HCT116 (cell line): ENCODE results near the gene GBF1. TPM values are rescaled to one million over a fixed set of nuclear protein-coding genes. Genes with fewer than 3 reads are reported as not detected.

Source experiments
- ATAC-seq: fragments of 200-7000 bp; cut with Tn5 transposase; 2 replicates; pipeline ENCODE4 v1.9.1; 2020; ENCODE audit warnings: mild to moderate bottlenecking, moderate library complexity
- BruUV-seq: library from RNA; stranded (reverse); fragments of 400-500 nt; replicated peaks from 2 replicates; lab custom pipeline; 2021; lab: Mats Ljungman, UMichigan
- CTCF ChIA-PET: fragments of 300-600 bp; sonication (Branson Sonifier 250); formaldehyde crosslinking; loops from one replicate; lab custom pipeline; 2021; ENCODE audit warnings: antibody characterized with exemption; lab: Charles Lee
- POLR2A ChIA-PET: fragments of 300-600, 350-600 bp; sonication (Branson Sonifier 250); formaldehyde crosslinking; loops from one replicate; lab custom pipeline; 2021; ENCODE audit warnings: antibody characterized with exemption; lab: Charles Lee
- RAD21 ChIA-PET, 2 experiments: fragments of 300-600 bp; sonication (Branson Sonifier 250); formaldehyde crosslinking; loops; one replicate each; lab custom pipeline; 2023; ENCODE audit warnings: low total read pairs in 2 of 2; ENCODE audit not compliant: uncharacterized antibody in 2 of 2, unreplicated experiment in 2 of 2, low non-redundant PET in 1 of 2; lab: Charles Lee
- DNase-seq: peaks from one replicate; pipeline ENCODE4 v3.0.0-alpha.2; 2010; ENCODE audit warnings: low read depth, low spot score
- H2AFZ ChIP-seq: fragments of 200-600 bp; shearing (Covaris generic), sonication (generic); 2 replicates; pipeline ENCODE4 v1.6.1; 2017; ENCODE audit warnings: low read depth, mixed run types, mixed read lengths, antibody characterized with exemption, low read length; ENCODE audit not compliant: poor library complexity, severe bottlenecking
- H3K27ac ChIP-seq: 2 replicates; pipeline ENCODE4 v1.5.1; 2012; ENCODE audit warnings: low read depth, low read length
- H3K27me3 ChIP-seq: fragments of 200-600 bp; sonication (generic); 2 replicates; pipeline ENCODE4 v1.6.1; 2016; ENCODE audit warnings: mixed run types, low read length, mixed read lengths; ENCODE audit not compliant: insufficient read depth
- H3K36me3 ChIP-seq, 2 experiments: fragments of 200-500 bp in 1 of 2; fragments of 200-600 bp in 1 of 2; sonication (Bioruptor generic) in 1 of 2; sonication (generic) in 1 of 2; 2 replicates each; pipeline versions ENCODE4 v1.5.1 to v1.6.1; 2014 to 2016; ENCODE audit warnings: low read length in 2 of 2, inconsistent platforms in 1 of 2, mixed read lengths in 1 of 2, mixed run types in 1 of 2; ENCODE audit not compliant: insufficient read depth in 2 of 2, control insufficient read depth in 1 of 2
- H3K4me1 ChIP-seq, 2 experiments: fragments of 200-600 bp in 1 of 2; sonication (generic) in 1 of 2; 2 replicates each; pipeline versions ENCODE4 v1.5.1 to v1.6.1; 2012 to 2017; ENCODE audit warnings: low read length in 2 of 2, inconsistent platforms in 1 of 2, mild to moderate bottlenecking in 1 of 2, mixed read lengths in 1 of 2, mixed run types in 1 of 2, moderate library complexity in 1 of 2; ENCODE audit not compliant: insufficient read depth in 2 of 2, control insufficient read depth in 1 of 2
- H3K4me2 ChIP-seq: fragments of 200-600 bp; sonication (generic); 2 replicates; pipeline ENCODE4 v1.6.1; 2017; ENCODE audit warnings: mixed run types, low read length, mixed read lengths
- H3K4me3 ChIP-seq, 2 experiments: fragments of 200-600 bp in 1 of 2; sonication (generic) in 1 of 2; replicated peaks in 1 of 2; 2 replicates each; pipeline ENCODE4 v1.5.1; 2011 to 2016; ENCODE audit warnings: low read length in 2 of 2, control low read depth in 1 of 2, low read depth in 1 of 2, mild to moderate bottlenecking in 1 of 2, mixed read lengths in 1 of 2, mixed run types in 1 of 2
- H3K79me2 ChIP-seq: fragments of 200-600 bp; sonication (generic); 2 replicates; pipeline ENCODE4 v1.6.1; 2017; ENCODE audit warnings: mild to moderate bottlenecking, mixed run types, low read length, moderate library complexity, mixed read lengths; ENCODE audit not compliant: insufficient read depth
- H3K9ac ChIP-seq: fragments of 200-600 bp; sonication (generic); 2 replicates; pipeline ENCODE4 v1.6.1; 2016; ENCODE audit warnings: low read length, mixed read lengths
- H3K9me2 ChIP-seq: fragments of 200-600 bp; sonication (generic), shearing (Covaris generic); 2 replicates; pipeline ENCODE4 v1.6.1; 2017; ENCODE audit warnings: mixed run types, mild to moderate bottlenecking, moderate library complexity; ENCODE audit not compliant: insufficient read depth
- H3K9me3 ChIP-seq, 2 experiments: fragments of 200-500 bp in 1 of 2; fragments of 200-600 bp in 1 of 2; sonication (Bioruptor generic) in 1 of 2; sonication (generic) in 1 of 2; 2 replicates each; pipeline ENCODE4 v1.6.1; 2014 to 2017; ENCODE audit warnings: low read length in 2 of 2, mixed read lengths in 2 of 2, inconsistent platforms in 1 of 2, low read depth in 1 of 2, mild to moderate bottlenecking in 1 of 2, mixed run types in 1 of 2, moderate library complexity in 1 of 2; ENCODE audit not compliant: control insufficient read depth in 1 of 2, insufficient read depth in 1 of 2
- H4K20me1 ChIP-seq: fragments of 200-600 bp; sonication (generic), shearing (Covaris generic); 2 replicates; pipeline ENCODE4 v1.6.1; 2017; ENCODE audit warnings: mixed run types, mild to moderate bottlenecking, moderate library complexity; ENCODE audit not compliant: insufficient read depth
- CBX3 ChIP-seq: IDR thresholded peaks from 2 replicates; pipeline ENCODE4 v1.6.1; 2012; ENCODE audit warnings: low read depth
- CEBPB ChIP-seq: IDR thresholded peaks from 2 replicates; pipeline ENCODE4 v1.6.1; 2012; ENCODE audit warnings: low read depth
- CTCF ChIP-seq, 3 experiments: fragments of 200-600 bp in 1 of 3; sonication (generic) in 1 of 3; IDR thresholded peaks in 2 of 3; conservative IDR thresholded peaks in 1 of 3; 2 replicates each; pipeline ENCODE4 v1.5.1; 2012 to 2017; ENCODE audit warnings: low read depth in 2 of 3, low read length in 2 of 3, antibody characterized with exemption in 1 of 3, borderline replicate concordance in 1 of 3, control low read depth in 1 of 3, mild to moderate bottlenecking in 1 of 3, mixed read lengths in 1 of 3, mixed run types in 1 of 3, moderate library complexity in 1 of 3; ENCODE audit not compliant: insufficient read depth in 1 of 3
- EGR1 ChIP-seq: IDR thresholded peaks from 2 replicates; pipeline ENCODE4 v1.6.1; 2012; ENCODE audit warnings: low read depth
- ELF1 ChIP-seq: IDR thresholded peaks from 2 replicates; pipeline ENCODE4 v1.6.1; 2012; ENCODE audit warnings: low read depth, borderline replicate concordance
- FOSL1 ChIP-seq: IDR thresholded peaks from 2 replicates; pipeline ENCODE4 v1.6.1; 2012; ENCODE audit warnings: low read depth
- JUND ChIP-seq: IDR thresholded peaks from 2 replicates; pipeline ENCODE4 v1.6.1; 2012
- MAX ChIP-seq: IDR thresholded peaks from 2 replicates; pipeline ENCODE4 v1.6.1; 2012
- POLR2AphosphoS5 ChIP-seq: IDR thresholded peaks from 2 replicates; pipeline ENCODE4 v1.6.1; 2011; ENCODE audit warnings: mild to moderate bottlenecking, low read depth, low read length, moderate library complexity
- RAD21 ChIP-seq: IDR thresholded peaks from 2 replicates; pipeline ENCODE4 v1.6.1; 2012; ENCODE audit warnings: low read depth, mild to moderate bottlenecking
- SIN3A ChIP-seq: IDR thresholded peaks from 2 replicates; pipeline ENCODE4 v1.6.1; 2012; ENCODE audit warnings: low read depth
- SP1 ChIP-seq: IDR thresholded peaks from 2 replicates; pipeline ENCODE4 v1.6.1; 2012; ENCODE audit warnings: low read depth
- SRF ChIP-seq: IDR thresholded peaks from 2 replicates; pipeline ENCODE4 v1.6.1; 2012; ENCODE audit warnings: low read depth
- TCF7L2 ChIP-seq: IDR thresholded peaks from 2 replicates; pipeline ENCODE4 v1.7.0; 2011; ENCODE audit warnings: borderline replicate concordance, inconsistent platforms; ENCODE audit not compliant: insufficient read depth, insufficient read length; ENCODE audit errors: extremely low read depth
- YY1 ChIP-seq: IDR thresholded peaks from 2 replicates; pipeline ENCODE4 v1.6.1; 2011; ENCODE audit warnings: low read length, low read depth, moderate library complexity, mild to moderate bottlenecking; ENCODE audit not compliant: insufficient replicate concordance; ENCODE audit errors: extremely low read depth
- ZFX ChIP-seq: fragments of 450-650 bp; IDR thresholded peaks from 2 replicates; pipeline ENCODE4 v1.6.1; 2017
- intact Hi-C: fragments of 100-400 bp; cut with micrococcal nuclease; formaldehyde crosslinking; loops from 2 replicates; pipeline ENCODE4 v1.10.0; 2022
- total RNA-seq: library from RNA; stranded (reverse); gene quantifications from one replicate; pipeline ENCODE4 v1.2.1, GENCODE V29; 2021; ENCODE audit not compliant: unreplicated experiment
- TF ChIP-seq, protein P1 (sequence below): IDR thresholded peaks from 2 replicates; pipeline ENCODE4 v1.6.1; 2011; ENCODE audit warnings: mild to moderate bottlenecking, low read length, moderate library complexity; ENCODE audit not compliant: insufficient replicate concordance; ENCODE audit errors: extremely low read depth

GBF1 gene
- total RNA-seq, 1 experiment from 2014 or later: 58.9 TPM

- RAD21 ChIA-PET: no interaction called here
- BruUV-seq: no TSS peak
Observed at GRCh38 chr10:102316421-102316820, 71.1 kb downstream of the GBF1 start.

More at GRCh38 chr10:102316421-102316820, 71.1 kb downstream of the GBF1 start:
- Histone ChIP-seq H3K27me3 (no peaks in the 10 kb centered on the region), H3K36me3 (no peaks in the 10 kb centered on the region), H3K4me1 (peaks cover 0 to 13% of the 10 kb centered on the region in 2 experiments; a peak in 3 of 4 replicates), H3K27ac (no peak overlapping the region), H2AFZ (no peak overlapping the region), H3K9me2 (no peaks in the 10 kb centered on the region), H4K20me1 (no peaks in the 10 kb centered on the region), H3K79me2 (peaks cover 32% of the 10 kb centered on the region), H3K4me3 (no peak overlapping the region), H3K4me2 (no peak overlapping the region), H3K9me3 (no peaks in the 10 kb centered on the region), H3K9ac (no peak overlapping the region)
- ChIA-PET CTCF (no interaction called here), POLR2A (no interaction called here)
- DNase-seq (no peak), ATAC-seq (no peak)
- intact Hi-C loops: no loop called here
- TF ChIP-seq YY1 (no peak), CBX3 (no peak), EGR1 (no peak), SIN3A (no peak), SRF (no peak), CTCF (IDR thresholded peaks at IDR 0.05 in 2 of 3, conservative IDR thresholded peaks at IDR 0.05 in 1 of 3; ENCODE audit: borderline replicate concordance in 1 of 3, insufficient read depth in 1 of 3, low read depth in 2 of 3, low read length in 2 of 3) (no peak), RAD21 (no peak), ZFX (no peak), JUND (no peak), FOSL1 (no peak), ELF1 (no peak), MAX (no peak), SP1 (no peak), CEBPB (no peak), POLR2AphosphoS5 (no peak), TCF7L2 (no peak)
- TF ChIP-seq, protein P1, sequence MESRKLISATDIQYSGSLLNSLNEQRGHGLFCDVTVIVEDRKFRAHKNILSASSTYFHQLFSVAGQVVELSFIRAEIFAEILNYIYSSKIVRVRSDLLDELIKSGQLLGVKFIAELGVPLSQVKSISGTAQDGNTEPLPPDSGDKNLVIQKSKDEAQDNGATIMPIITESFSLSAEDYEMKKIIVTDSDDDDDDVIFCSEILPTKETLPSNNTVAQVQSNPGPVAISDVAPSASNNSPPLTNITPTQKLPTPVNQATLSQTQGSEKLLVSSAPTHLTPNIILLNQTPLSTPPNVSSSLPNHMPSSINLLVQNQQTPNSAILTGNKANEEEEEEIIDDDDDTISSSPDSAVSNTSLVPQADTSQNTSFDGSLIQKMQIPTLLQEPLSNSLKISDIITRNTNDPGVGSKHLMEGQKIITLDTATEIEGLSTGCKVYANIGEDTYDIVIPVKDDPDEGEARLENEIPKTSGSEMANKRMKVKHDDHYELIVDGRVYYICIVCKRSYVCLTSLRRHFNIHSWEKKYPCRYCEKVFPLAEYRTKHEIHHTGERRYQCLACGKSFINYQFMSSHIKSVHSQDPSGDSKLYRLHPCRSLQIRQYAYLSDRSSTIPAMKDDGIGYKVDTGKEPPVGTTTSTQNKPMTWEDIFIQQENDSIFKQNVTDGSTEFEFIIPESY: no peak
